Measurements from ENCODE around the gene UVRAG.

GRCh38 chr11:75850787-75851186 is 35.8 kb downstream of the UVRAG start:
- TF ChIP-seq POLR2A (IDR thresholded peaks at IDR 0.05): no peak
- TF ChIP-seq, protein P1, sequence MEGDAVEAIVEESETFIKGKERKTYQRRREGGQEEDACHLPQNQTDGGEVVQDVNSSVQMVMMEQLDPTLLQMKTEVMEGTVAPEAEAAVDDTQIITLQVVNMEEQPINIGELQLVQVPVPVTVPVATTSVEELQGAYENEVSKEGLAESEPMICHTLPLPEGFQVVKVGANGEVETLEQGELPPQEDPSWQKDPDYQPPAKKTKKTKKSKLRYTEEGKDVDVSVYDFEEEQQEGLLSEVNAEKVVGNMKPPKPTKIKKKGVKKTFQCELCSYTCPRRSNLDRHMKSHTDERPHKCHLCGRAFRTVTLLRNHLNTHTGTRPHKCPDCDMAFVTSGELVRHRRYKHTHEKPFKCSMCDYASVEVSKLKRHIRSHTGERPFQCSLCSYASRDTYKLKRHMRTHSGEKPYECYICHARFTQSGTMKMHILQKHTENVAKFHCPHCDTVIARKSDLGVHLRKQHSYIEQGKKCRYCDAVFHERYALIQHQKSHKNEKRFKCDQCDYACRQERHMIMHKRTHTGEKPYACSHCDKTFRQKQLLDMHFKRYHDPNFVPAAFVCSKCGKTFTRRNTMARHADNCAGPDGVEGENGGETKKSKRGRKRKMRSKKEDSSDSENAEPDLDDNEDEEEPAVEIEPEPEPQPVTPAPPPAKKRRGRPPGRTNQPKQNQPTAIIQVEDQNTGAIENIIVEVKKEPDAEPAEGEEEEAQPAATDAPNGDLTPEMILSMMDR (IDR thresholded peaks at IDR 0.05): no peak

Data from stomach (tissue), 4 donors.